Body of pancreas (tissue), 4 donors: Measurements from ENCODE around the gene LHX8. TPM values are rescaled to one million over a fixed set of nuclear protein-coding genes. Genes with fewer than 3 reads are reported as not detected.

Experiments
- ATAC-seq: fragments of 150-250 bp; one replicate; pipeline ENCODE4 v1.9.1; 2016
- DNase-seq, 4 donors: peaks; one replicate each; pipeline ENCODE4 v3.0.0-alpha.2; 2019
- H3K27ac ChIP-seq, 4 donors: fragments of 200-600 bp; sonication (generic); 1 replicate in 3 of 4; 2 replicates in 1 of 4; pipeline versions ENCODE4 v1.5.1 to v1.6.1; 2016 to 2019; ENCODE audit warnings: mild to moderate bottlenecking in 1 of 4, mixed read lengths in 1 of 4, moderate library complexity in 1 of 4
- H3K27me3 ChIP-seq, 2 donors: fragments of 200-600 bp; sonication (generic); one replicate each; pipeline ENCODE4 v1.6.0; 2016; ENCODE audit warnings: mild to moderate bottlenecking in 1 of 2
- H3K36me3 ChIP-seq, 2 donors: fragments of 200-600 bp; sonication (generic); replicated peaks in 1 of 2; 2 replicates each; pipeline ENCODE4 v1.5.1; 2016; ENCODE audit warnings: low read depth in 2 of 2; ENCODE audit not compliant: insufficient read depth in 1 of 2
- H3K4me1 ChIP-seq: fragments of 200-600 bp; sonication (generic); one replicate; pipeline ENCODE4 v1.6.0; 2016
- H3K4me3 ChIP-seq, 2 donors: fragments of 200-600 bp; sonication (generic); 1 replicate in 1 of 2; 2 replicates in 1 of 2; pipeline ENCODE4 v1.5.1; 2016 to 2019
- H3K9me3 ChIP-seq, 3 donors: fragments of 200-600 bp; sonication (generic); 1 replicate in 2 of 3; 2 replicates in 1 of 3; pipeline ENCODE4 v1.5.1; 2016
- POLR2A ChIP-seq, 3 donors: fragments of 450-650 bp; IDR thresholded peaks; one replicate each; pipeline ENCODE4 v1.6.1; 2016; ENCODE audit warnings: antibody characterized with exemption in 3 of 3, mild to moderate bottlenecking in 2 of 3
- WGBS, 2 donors: methylation state at CpG; one replicate each; pipeline ENCODE4 v1.1.5; 2017; 5-methylcytosine and 5-hydroxymethylcytosine counted together
- intact Hi-C: fragments of 100-400 bp; cut with DNase I; formaldehyde crosslinking; loops from one replicate; pipeline ENCODE4 v1.15.1; 2023
- total RNA-seq, 2 donors: library from RNA; depleted of rRNA; stranded (reverse); fragments of >200 nt; gene quantifications; one replicate each; pipeline ENCODE4 v1.1.0, GENCODE V29; 2016
- TF ChIP-seq, protein P1 (sequence below), 7 experiments: fragments of 450-650 bp in 4 of 7; fragments of 200-600 bp in 3 of 7; sonication (generic) in 3 of 7; IDR thresholded peaks; one replicate each; pipeline ENCODE4 v1.5.1; 2016 to 2019; ENCODE audit warnings: antibody characterized with exemption in 7 of 7

The LHX8 gene
- total RNA-seq: not detected

GRCh38 chr1:75133750-75134646 lies at the start of gene LHX8:
Gene LHX8, plus strand, starts transcription at chr1:75134388. Its CDS starts 2,227 bp downstream, at chr1:75136615.
- intact Hi-C loops: no loop called here
- DNase-seq: no peak
- TF ChIP-seq POLR2A (IDR thresholded peaks at IDR 0.05): no peak
- TF ChIP-seq, protein P1, sequence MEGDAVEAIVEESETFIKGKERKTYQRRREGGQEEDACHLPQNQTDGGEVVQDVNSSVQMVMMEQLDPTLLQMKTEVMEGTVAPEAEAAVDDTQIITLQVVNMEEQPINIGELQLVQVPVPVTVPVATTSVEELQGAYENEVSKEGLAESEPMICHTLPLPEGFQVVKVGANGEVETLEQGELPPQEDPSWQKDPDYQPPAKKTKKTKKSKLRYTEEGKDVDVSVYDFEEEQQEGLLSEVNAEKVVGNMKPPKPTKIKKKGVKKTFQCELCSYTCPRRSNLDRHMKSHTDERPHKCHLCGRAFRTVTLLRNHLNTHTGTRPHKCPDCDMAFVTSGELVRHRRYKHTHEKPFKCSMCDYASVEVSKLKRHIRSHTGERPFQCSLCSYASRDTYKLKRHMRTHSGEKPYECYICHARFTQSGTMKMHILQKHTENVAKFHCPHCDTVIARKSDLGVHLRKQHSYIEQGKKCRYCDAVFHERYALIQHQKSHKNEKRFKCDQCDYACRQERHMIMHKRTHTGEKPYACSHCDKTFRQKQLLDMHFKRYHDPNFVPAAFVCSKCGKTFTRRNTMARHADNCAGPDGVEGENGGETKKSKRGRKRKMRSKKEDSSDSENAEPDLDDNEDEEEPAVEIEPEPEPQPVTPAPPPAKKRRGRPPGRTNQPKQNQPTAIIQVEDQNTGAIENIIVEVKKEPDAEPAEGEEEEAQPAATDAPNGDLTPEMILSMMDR (IDR thresholded peaks at IDR 0.05): no peak
- peaks cover 29% of the 10 kb centered on the region for H3K4me1 ChIP-seq
- H3K27ac ChIP-seq: no peak within 1 kb of the TSS
- H3K4me3 ChIP-seq: no peak within 1 kb of the TSS
- H3K27me3 ChIP-seq: peaks cover 0 to 67% of the 10 kb centered on the region in 2 donors
- 7 to 10% methylated on average over 23 of the region's 23 CpGs for WGBS, 2 donors
- ATAC-seq: no peak
- H3K36me3 ChIP-seq: no peaks in the 10 kb centered on the region
- H3K9me3 ChIP-seq: no peaks in the 10 kb centered on the region

GRCh38 chr1:75085931-75086330 lies 48.3 kb upstream of the LHX8 start:
- no peaks in the 10 kb centered on the region for H3K36me3 ChIP-seq
- 16 to 27% methylated on average over 1 of the region's 1 CpG for WGBS, 2 donors
- TF ChIP-seq, protein P1 (IDR thresholded peaks at IDR 0.05): no peak
- no peak for TF ChIP-seq POLR2A (IDR thresholded peaks at IDR 0.05)
- DNase-seq (no peak), ATAC-seq (no peak)
- H3K27ac ChIP-seq: no peak overlapping the region
- no peak overlapping the region for H3K4me3 ChIP-seq
- no peaks in the 10 kb centered on the region for H3K9me3 ChIP-seq
- no peaks in the 10 kb centered on the region for H3K27me3 ChIP-seq
- intact Hi-C loops: no loop called here
- no peaks in the 10 kb centered on the region for H3K4me1 ChIP-seq

- WGBS, 2 donors: 76 to 83% methylated on average over 2 of the region's 2 CpGs
- TF ChIP-seq, protein P1 (IDR thresholded peaks at IDR 0.05): no peak
- no peak for TF ChIP-seq POLR2A (IDR thresholded peaks at IDR 0.05)
- intact Hi-C loops: no loop called here
Measured at GRCh38 chr1:75087278-75087677, 46.9 kb upstream of the LHX8 start.

GRCh38 chr1:75092141-75092540 lies 42.0 kb upstream of the LHX8 start:
- no peaks in the 10 kb centered on the region for H3K36me3 ChIP-seq
- TF ChIP-seq POLR2A (IDR thresholded peaks at IDR 0.05): no peak
- TF ChIP-seq, protein P1 (IDR thresholded peaks at IDR 0.05): no peak
- H3K27me3 ChIP-seq: no peaks in the 10 kb centered on the region
- DNase-seq (no peak), ATAC-seq (no peak)
- H3K4me1 ChIP-seq: no peaks in the 10 kb centered on the region
- no peak overlapping the region for H3K27ac ChIP-seq
- H3K4me3 ChIP-seq: no peak overlapping the region
- H3K9me3 ChIP-seq: no peaks in the 10 kb centered on the region
- 22 to 50% methylated on average over 3 of the region's 3 CpGs for WGBS, 2 donors
- intact Hi-C loops: no loop called here

More at GRCh38 chr1:75087278-75087677, 46.9 kb upstream of the LHX8 start:
- ATAC-seq: no peak
- Histone ChIP-seq H3K36me3 (no peaks in the 10 kb centered on the region), H3K27ac (no peak overlapping the region), H3K4me1 (no peaks in the 10 kb centered on the region), H3K27me3 (no peaks in the 10 kb centered on the region), H3K4me3 (no peak overlapping the region), H3K9me3 (no peaks in the 10 kb centered on the region)
- DNase-seq: no peak
